HK-2 (cell line): Measurements from ENCODE around the gene ATP4A.

Experiments used
- DNase-seq: peaks from one replicate; pipeline ENCODE4 v3.0.0-alpha.2; 2018; ENCODE audit not compliant: unreplicated experiment

Gene ATP4A

GRCh38 chr19:35565016-35565856, 1.8 kb upstream of the ATP4A start:
- no peak for DNase-seq

GRCh38 chr19:35562776-35563175, 682 bp downstream of the ATP4A start:
- no peak for DNase-seq

- DNase-seq: no peak
Observed at GRCh38 chr19:35562336-35562735, 1.1 kb downstream of the ATP4A start.

- DNase-seq: no peak
Observed at GRCh38 chr19:35561436-35561835, 2.0 kb downstream of the ATP4A start.

- no peak for DNase-seq
Observed at GRCh38 chr19:35560677-35561076, 2.8 kb downstream of the ATP4A start.

- DNase-seq: no peak
Observed at GRCh38 chr19:35560271-35560670, 3.2 kb downstream of the ATP4A start.

- no peak for DNase-seq
Observed at GRCh38 chr19:35559781-35560180, 3.7 kb downstream of the ATP4A start.

GRCh38 chr19:35559281-35559659, 4.2 kb downstream of the ATP4A start:
- no peak for DNase-seq

GRCh38 chr19:35558400-35559280, 4.8 kb downstream of the ATP4A start:
- no peak for DNase-seq

GRCh38 chr19:35557539-35558399, 5.7 kb downstream of the ATP4A start:
- no peak for DNase-seq

- DNase-seq: no peak
Observed at GRCh38 chr19:35556846-35557538, 6.5 kb downstream of the ATP4A start.

- no peak for DNase-seq
Observed at GRCh38 chr19:35556025-35556590, 7.3 kb downstream of the ATP4A start.

- peak; percentile 49 for DNase-seq
Observed at GRCh38 chr19:35555301-35556005, 8.0 kb downstream of the ATP4A start.

- no peak for DNase-seq
Observed at GRCh38 chr19:35554076-35554475, 9.4 kb downstream of the ATP4A start.

- DNase-seq: no peak
Observed at GRCh38 chr19:35553385-35554000, 10.0 kb downstream of the ATP4A start.

GRCh38 chr19:35552534-35553384, 10.7 kb downstream of the ATP4A start:
- no peak for DNase-seq

GRCh38 chr19:35551091-35551810, 12.2 kb downstream of the ATP4A start:
- no peak for DNase-seq

GRCh38 chr19:35549879-35550523, 13.5 kb downstream of the ATP4A start:
- DNase-seq: no peak
